Posterior cingulate gyrus (tissue), 11 donors: Measurements from ENCODE around the gene S1PR2.
"Not testable (repeated sequence)": the region's sequence is repeated elsewhere in the genome, so short reads cannot be mapped to it uniquely, and the experiment has no call there.

Experiments used
- DNase-seq, 10 donors: peaks; one replicate each; pipeline versions ENCODE4 v3.0.0 to v3.0.0-alpha.2; 2020 to 2021; ENCODE audit warnings: mixed read lengths in 3 of 10
- intact Hi-C: fragments of 100-400 bp; cut with DNase I; formaldehyde crosslinking; loops from one replicate; pipeline ENCODE4 v1.15.1; 2023

The S1PR2 gene

DNA sequence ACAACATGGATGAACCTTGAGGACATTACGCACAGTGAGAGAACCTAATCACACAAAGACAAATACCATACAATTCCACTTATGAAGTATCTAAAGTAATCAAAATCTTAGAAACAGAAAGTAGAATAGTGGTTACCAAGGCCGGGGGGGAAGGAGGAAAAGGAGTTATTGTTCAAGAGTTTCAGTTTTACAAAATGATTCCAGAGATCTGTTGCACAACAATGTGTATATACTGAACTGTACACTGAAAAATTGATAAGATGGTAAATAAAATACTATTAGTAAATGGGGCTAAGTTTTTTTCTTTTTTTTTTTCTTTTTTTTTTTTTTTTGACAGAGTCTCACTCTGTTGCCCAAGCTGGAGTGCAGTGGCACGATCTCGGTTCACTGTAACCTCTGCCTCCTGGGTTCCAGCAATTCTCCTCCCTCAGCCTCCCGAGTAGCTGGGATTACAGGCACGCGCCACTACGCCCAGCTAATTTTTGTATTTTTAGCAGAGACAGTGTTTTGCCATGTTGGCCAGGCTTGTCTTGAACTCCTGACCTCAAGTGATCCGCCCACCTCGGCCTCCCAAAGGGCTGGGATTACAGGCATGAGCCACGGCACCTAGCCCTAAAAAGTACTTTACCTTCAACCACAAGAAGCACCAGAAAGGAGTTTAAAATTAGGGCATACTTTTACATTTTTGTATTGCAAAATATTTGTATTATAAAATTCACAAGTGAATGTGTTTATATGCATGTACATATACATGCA is 32.1 kb downstream of the S1PR2 start:
- DNase-seq, intact Hi-C loops: not testable (repeated sequence)

GRCh38 chr19:10195199-10195519 is 36.0 kb downstream of the S1PR2 start:
- no peak for DNase-seq
- intact Hi-C loops: loop anchor here (2.0 kb wide), 1 partner anchor 32 kb away; no protein-coding TSS in a partner anchor

GRCh38 chr19:10194500-10195198 is 36.5 kb downstream of the S1PR2 start, which contains the start of gene DNMT1:
DNMT1 (minus strand) TSS chr19:10194953; CDS start chr19:10194899, 54 bp downstream.
- intact Hi-C loops: loop anchor here (2.0 to 5.0 kb wide), 2 partner anchors 32 to 58 kb away; partner anchors contain the start of gene MRPL4
- DNase-seq: peak; percentile 96 to 99 (median 97)

DNA sequence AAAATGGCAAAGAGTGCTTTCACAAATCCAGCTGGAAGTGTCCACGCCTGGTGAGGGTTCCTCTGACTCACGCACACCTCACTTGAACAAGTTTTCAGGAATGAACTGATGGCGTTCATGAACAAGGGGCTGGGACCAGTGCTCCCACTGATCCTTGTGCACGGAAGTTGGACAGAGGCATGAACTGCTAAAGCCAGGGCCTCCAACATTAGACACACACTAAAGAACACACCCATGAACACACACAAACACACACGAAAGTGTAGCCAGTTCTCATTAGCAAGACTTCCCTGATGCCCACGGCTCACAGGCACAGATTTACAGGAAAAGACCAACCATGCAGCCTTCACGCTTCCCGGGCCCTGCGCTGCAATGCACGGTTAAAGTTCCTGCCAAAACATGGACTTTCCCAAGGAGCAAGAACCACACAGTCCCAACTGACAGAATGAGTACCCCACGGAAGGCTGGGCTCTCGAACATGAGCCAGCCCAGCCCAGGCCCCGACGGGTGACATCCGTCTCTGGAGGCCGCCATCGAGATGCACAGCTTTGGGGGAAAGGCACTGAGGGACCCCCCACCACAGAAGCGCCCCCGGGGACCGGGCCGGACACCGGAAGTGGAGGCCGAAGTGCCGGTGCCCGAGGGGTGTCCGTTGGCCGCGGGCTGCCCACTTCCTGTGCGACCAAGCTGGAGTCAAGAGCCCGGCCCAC is 37.2 kb downstream of the S1PR2 start:
- DNase-seq: no peak
- intact Hi-C loops: loop anchor here (2.0 to 5.0 kb wide), 2 partner anchors 33 to 58 kb away; partner anchors contain the start of gene MRPL4

- DNase-seq: no peak
- intact Hi-C loops: loop anchor here (5.0 kb wide), 1 partner anchor 59 kb away; the partner anchor contains the start of gene MRPL4
Observed at GRCh38 chr19:10192922-10193321, 38.2 kb downstream of the S1PR2 start.

DNA sequence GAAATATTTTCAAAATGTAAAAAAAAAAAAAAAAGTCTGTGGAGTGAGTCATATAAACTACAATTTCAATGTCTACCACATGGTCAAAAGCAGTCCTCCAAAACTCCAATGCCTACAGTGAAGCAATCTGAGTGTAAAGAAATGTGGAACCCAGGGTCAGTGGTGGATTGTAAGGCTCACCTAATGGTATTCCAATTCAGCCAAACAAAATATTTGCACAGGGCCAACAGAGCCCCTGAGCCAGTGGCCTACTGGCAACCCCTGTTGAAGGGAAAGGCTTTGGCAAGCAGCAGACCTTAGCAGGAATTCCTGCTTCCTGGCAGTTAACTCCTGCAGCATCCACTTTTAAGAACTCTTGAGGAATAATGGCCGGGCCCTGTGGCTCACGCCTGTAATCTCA is 39.8 kb downstream of the S1PR2 start:
- DNase-seq: no peak

DNA sequence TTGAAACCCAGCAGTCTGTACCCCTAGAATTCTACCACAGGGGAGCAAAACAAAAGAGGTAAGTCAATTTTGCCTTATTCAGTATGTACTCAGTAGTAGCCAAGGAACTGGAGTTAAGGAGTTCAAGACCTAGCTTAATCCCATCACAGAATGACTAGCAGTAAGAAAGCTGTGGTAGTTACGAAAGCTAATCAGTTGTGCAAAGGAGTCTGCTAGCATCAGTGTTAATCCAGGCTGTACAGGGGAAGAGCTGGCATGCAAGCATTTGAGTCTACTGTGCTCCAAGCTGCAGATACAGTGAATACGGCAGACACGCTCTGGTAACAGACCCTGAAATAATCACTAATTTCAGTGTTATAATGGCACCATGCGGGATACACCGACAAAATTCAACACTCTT is 41.1 kb downstream of the S1PR2 start:
- no peak for DNase-seq
- intact Hi-C loops: loop anchor here (5.0 kb wide), 1 partner anchor 62 kb away; the partner anchor contains the start of gene MRPL4

More for the DNA sequence above, 39.8 kb downstream of the S1PR2 start:
- intact Hi-C loops: loop anchor here (5.0 kb wide), 1 partner anchor 61 kb away; the partner anchor contains the start of gene MRPL4

GRCh38 chr19:10189616-10190015 is 41.5 kb downstream of the S1PR2 start:
- intact Hi-C loops: loop anchor here (5.0 kb wide), 1 partner anchor 63 kb away; the partner anchor contains the start of gene MRPL4
- DNase-seq: no peak

GRCh38 chr19:10187315-10187714 is 43.8 kb downstream of the S1PR2 start:
- no peak for DNase-seq
- intact Hi-C loops: no loop called here

GRCh38 chr19:10184636-10185035 is 46.5 kb downstream of the S1PR2 start:
- peak in 1 of 10 donors; percentile 43 for DNase-seq
- intact Hi-C loops: no loop called here

DNA sequence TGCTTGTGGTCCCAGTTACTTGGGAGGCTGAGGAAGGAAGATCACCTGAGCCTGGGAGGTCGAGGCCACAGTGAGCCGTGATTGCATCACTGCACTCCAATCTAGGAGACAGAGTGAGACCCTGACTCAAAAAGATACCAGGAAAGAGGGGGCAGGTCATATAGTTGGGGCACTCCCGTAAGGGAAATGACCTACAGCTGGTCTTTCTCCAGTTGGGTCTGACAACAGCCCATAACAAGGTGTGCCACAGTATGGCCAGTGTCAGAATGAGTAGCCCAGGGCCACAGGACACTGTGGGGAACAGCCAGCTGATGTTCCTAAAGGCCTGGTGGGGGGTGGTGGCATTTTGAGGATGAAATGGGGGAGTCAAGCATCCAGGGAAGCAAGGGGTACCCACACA is 47.2 kb downstream of the S1PR2 start:
- DNase-seq: peak in 1 of 10 donors; percentile 34
- intact Hi-C loops: no loop called here

- no peak for DNase-seq
- intact Hi-C loops: no loop called here
Observed at GRCh38 chr19:10182847-10183246, 48.3 kb downstream of the S1PR2 start.

- intact Hi-C loops: no loop called here
Observed at GRCh38 chr19:10182076-10182475, 49.1 kb downstream of the S1PR2 start.

DNA sequence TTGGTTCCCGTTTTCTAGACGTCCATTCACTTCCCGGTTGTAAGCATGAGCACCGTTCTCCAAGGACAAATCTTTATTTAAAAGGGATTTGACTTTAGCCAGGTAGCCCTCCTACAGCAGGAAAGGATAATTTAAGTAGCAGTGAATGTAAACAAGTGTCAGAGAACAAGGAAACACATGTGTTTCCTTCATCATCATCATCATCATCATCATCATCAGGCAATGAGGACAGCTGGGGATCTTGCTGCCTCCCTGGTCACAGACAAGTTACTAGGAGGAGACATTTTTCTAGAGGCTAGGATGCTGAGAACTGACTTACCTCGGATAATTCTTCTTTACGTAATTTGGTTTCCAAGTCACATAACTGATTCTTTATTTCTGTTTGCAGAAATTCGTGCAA is 50.7 kb downstream of the S1PR2 start:
- intact Hi-C loops: no loop called here
- DNase-seq: no peak

More at GRCh38 chr19:10182076-10182475, 49.1 kb downstream of the S1PR2 start:
- no peak for DNase-seq

DNA sequence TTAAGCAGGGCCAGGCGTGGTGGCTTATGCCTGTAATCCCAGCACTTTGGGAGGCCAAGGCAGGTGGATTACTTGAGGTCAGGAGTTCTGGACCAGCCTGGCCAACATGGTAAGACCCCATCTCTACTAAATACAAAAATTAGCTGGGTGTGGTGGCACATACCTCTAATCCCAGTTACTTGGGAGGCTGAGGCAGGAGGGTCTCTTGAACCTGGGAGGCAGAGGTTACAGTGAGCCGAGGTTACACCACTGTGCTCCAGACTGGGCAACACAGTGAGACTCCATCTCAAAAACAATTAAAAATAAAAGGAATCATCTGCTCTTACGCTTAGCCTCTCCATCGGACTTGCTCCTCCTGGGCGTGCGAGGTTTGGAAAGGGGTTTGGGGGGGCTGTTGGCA is 51.1 kb downstream of the S1PR2 start:
- peak in 1 of 10 donors; percentile 20 for DNase-seq
- intact Hi-C loops: not testable (repeated sequence)

DNA sequence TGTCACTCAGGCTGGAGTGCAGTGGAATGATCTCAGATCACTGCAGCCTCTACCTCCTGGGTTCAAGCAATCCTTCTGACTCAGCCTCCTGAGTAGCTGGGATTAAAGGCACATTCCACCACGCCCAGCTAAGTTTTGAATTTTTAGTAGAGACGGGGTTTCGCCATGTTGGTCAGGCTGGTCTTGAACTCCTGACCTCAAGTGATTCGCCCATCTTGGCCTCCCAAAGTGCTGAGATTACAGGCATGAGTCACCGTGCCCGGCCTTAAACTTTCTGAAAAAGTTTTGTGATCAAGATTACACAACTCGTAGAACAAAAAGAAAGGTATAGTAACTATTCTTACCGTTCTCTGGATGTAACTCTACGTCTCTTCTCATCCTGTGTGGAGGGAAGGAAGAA is 57.6 kb downstream of the S1PR2 start:
- intact Hi-C loops: no loop called here
- DNase-seq: no peak
